H1 (cell line): ENCODE results near the gene MAN1C1. TPM values are rescaled to one million over a fixed set of nuclear protein-coding genes. Genes with fewer than 3 reads are reported as not detected.

Experiments used
- CTCF ChIA-PET: fragments of 300-600 bp; sonication (Branson Sonifier 250); formaldehyde crosslinking; loops from one replicate; lab custom pipeline; 2021; ENCODE audit not compliant: partially characterized antibody; lab: Charles Lee
- POLR2A ChIA-PET: fragments of 300-600 bp; sonication (Branson Sonifier 250); formaldehyde crosslinking; loops from one replicate; lab custom pipeline; 2021; ENCODE audit warnings: inconsistent platforms; ENCODE audit not compliant: partially characterized antibody; lab: Charles Lee
- DNase-seq, 2 experiments: peaks; one replicate each; pipeline versions ENCODE4 v3.0.0 to v3.0.0-alpha.2; 2010 to 2022; ENCODE audit warnings: low spot score in 2 of 2, low read depth in 1 of 2, mixed read lengths in 1 of 2
- FAIRE-seq: peaks from 2 replicates; lab custom pipeline; 2011; peaks lifted over from hg19 to GRCh38; lab: Jason Lieb, UNC
- H2AFZ ChIP-seq: 2 replicates; pipeline ENCODE4 v1.8.1; 2012; ENCODE audit warnings: low read length, inconsistent platforms
- H2AK5ac ChIP-seq: 2 replicates; pipeline ENCODE4 v1.6.1; 2013; ENCODE audit warnings: low read depth, low read length
- H2BK120ac ChIP-seq: replicated peaks from 2 replicates; pipeline ENCODE3; 2013; ENCODE audit warnings: low read depth, low read length, inconsistent platforms
- H2BK12ac ChIP-seq: 2 replicates; pipeline ENCODE4 v1.6.1; 2013; ENCODE audit warnings: low read depth, low read length
- H2BK15ac ChIP-seq: 2 replicates; pipeline ENCODE4 v1.6.1; 2013; ENCODE audit warnings: low read length
- H2BK20ac ChIP-seq: 2 replicates; pipeline ENCODE4 v1.6.1; 2013; ENCODE audit warnings: low read length
- H2BK5ac ChIP-seq: 2 replicates; pipeline ENCODE4 v1.6.1; 2013; ENCODE audit warnings: low read depth, low read length
- H3K14ac ChIP-seq: 2 replicates; pipeline ENCODE4 v1.6.1; 2013; ENCODE audit warnings: inconsistent platforms; ENCODE audit not compliant: insufficient read length
- H3K18ac ChIP-seq: 2 replicates; pipeline ENCODE4 v1.6.1; 2013; ENCODE audit warnings: low read length; ENCODE audit errors: extremely low read depth
- H3K23ac ChIP-seq: 2 replicates; pipeline ENCODE4 v1.6.1; 2013; ENCODE audit warnings: inconsistent platforms; ENCODE audit not compliant: insufficient read length
- H3K23me2 ChIP-seq: 2 replicates; pipeline ENCODE4 v1.6.1; 2013; ENCODE audit warnings: low read depth, low read length
- H3K27ac ChIP-seq: 2 replicates; pipeline ENCODE4 v1.6.1; 2011; ENCODE audit warnings: low read depth, low read length, inconsistent platforms
- H3K27me3 ChIP-seq, 4 experiments: replicated peaks in 1 of 4; 1 replicate in 1 of 4; 2 replicates in 3 of 4; pipeline versions ENCODE4 v1.6.1 to v1.8.1; 2011 to 2013; ENCODE audit warnings: low read length in 3 of 4, mild to moderate bottlenecking in 3 of 4, inconsistent platforms in 2 of 4, mixed read lengths in 2 of 4, moderate library complexity in 1 of 4; ENCODE audit not compliant: control insufficient read depth in 3 of 4, insufficient read depth in 3 of 4; ENCODE audit errors: extremely low read depth in 1 of 4
- H3K36me3 ChIP-seq, 4 experiments: 2 replicates each; pipeline versions ENCODE4 v1.6.1 to v1.8.1; 2011 to 2013; ENCODE audit warnings: mild to moderate bottlenecking in 4 of 4, low read length in 3 of 4, moderate library complexity in 2 of 4, control low read depth in 1 of 4, inconsistent platforms in 1 of 4; ENCODE audit not compliant: insufficient read depth in 4 of 4, control insufficient read depth in 2 of 4
- H3K4ac ChIP-seq: replicated peaks from 2 replicates; pipeline ENCODE3; 2013; ENCODE audit warnings: low read length, low read depth, mixed read lengths, inconsistent platforms; ENCODE audit not compliant: insufficient read length
- H3K4me1 ChIP-seq, 4 experiments: replicated peaks in 1 of 4; 1 replicate in 1 of 4; 2 replicates in 3 of 4; pipeline versions ENCODE4 v1.6.1 to v1.8.1; 2011 to 2013; ENCODE audit warnings: low read length in 3 of 4, inconsistent platforms in 2 of 4, mixed read lengths in 1 of 4; ENCODE audit not compliant: insufficient read depth in 4 of 4, control insufficient read depth in 3 of 4
- H3K4me2 ChIP-seq, 2 experiments: 2 replicates each; pipeline versions ENCODE4 v1.6.1 to v1.8.1; 2011 to 2013; ENCODE audit warnings: low read depth in 2 of 2, low read length in 2 of 2, control low read depth in 1 of 2, inconsistent platforms in 1 of 2, mild to moderate bottlenecking in 1 of 2; ENCODE audit not compliant: insufficient read depth in 1 of 2
- H3K4me3 ChIP-seq, 4 experiments: fragments of 200-600, 300-600 bp in 1 of 4; sonication (generic), shearing (Covaris generic), sonication (Bioruptor Twin) in 1 of 4; 2 replicates each; pipeline versions ENCODE4 v1.5.1 to v1.8.1; 2011 to 2016; ENCODE audit warnings: low read length in 4 of 4, low read depth in 3 of 4, control low read depth in 2 of 4, inconsistent platforms in 2 of 4, mild to moderate bottlenecking in 2 of 4, mixed read lengths in 1 of 4, moderate library complexity in 1 of 4; ENCODE audit not compliant: insufficient read depth in 2 of 4; ENCODE audit errors: extremely low read depth in 1 of 4
- H3K56ac ChIP-seq: replicated peaks from 2 replicates; pipeline ENCODE3; 2013; ENCODE audit warnings: low read depth, mild to moderate bottlenecking, mixed read lengths, low read length, inconsistent platforms; ENCODE audit not compliant: insufficient read length
- H3K79me1 ChIP-seq: 2 replicates; pipeline ENCODE4 v1.6.1; 2013; ENCODE audit warnings: low read depth, low read length, control low read depth
- H3K79me2 ChIP-seq, 2 experiments: 2 replicates each; pipeline versions ENCODE4 v1.6.1 to v1.8.1; 2012 to 2013; ENCODE audit warnings: low read length in 2 of 2, mild to moderate bottlenecking in 2 of 2, inconsistent platforms in 1 of 2; ENCODE audit not compliant: insufficient read depth in 2 of 2, control insufficient read depth in 1 of 2
- H3K9ac ChIP-seq, 4 experiments: replicated peaks in 1 of 4; 1 replicate in 1 of 4; 2 replicates in 3 of 4; pipeline versions ENCODE4 v1.6.1 to v1.8.1; 2011 to 2013; ENCODE audit warnings: low read depth in 3 of 4, low read length in 3 of 4, control low read depth in 2 of 4, mild to moderate bottlenecking in 2 of 4, moderate library complexity in 2 of 4, inconsistent platforms in 1 of 4; ENCODE audit errors: extremely low read depth in 1 of 4
- H3K9me3 ChIP-seq, 2 experiments: 2 replicates each; pipeline versions ENCODE4 v1.6.1 to v1.8.1; 2012 to 2013; ENCODE audit warnings: mild to moderate bottlenecking in 2 of 2, moderate library complexity in 2 of 2, control low read depth in 1 of 2, inconsistent platforms in 1 of 2, low read depth in 1 of 2, low read length in 1 of 2, mixed read lengths in 1 of 2; ENCODE audit not compliant: insufficient read depth in 2 of 2
- H4K20me1 ChIP-seq, 2 experiments: replicated peaks in 1 of 2; 2 replicates each; pipeline versions ENCODE3 to v1.8.1; 2011 to 2013; ENCODE audit warnings: inconsistent platforms in 2 of 2, low read length in 2 of 2, mild to moderate bottlenecking in 1 of 2; ENCODE audit not compliant: insufficient read depth in 2 of 2, control insufficient read depth in 1 of 2
- H4K5ac ChIP-seq: 2 replicates; pipeline ENCODE4 v1.6.1; 2013; ENCODE audit warnings: low read length, low read depth, mixed read lengths, inconsistent platforms; ENCODE audit not compliant: insufficient read length
- H4K8ac ChIP-seq: 2 replicates; pipeline ENCODE4 v1.8.0; 2013; ENCODE audit warnings: mild to moderate bottlenecking, moderate library complexity, low read length, inconsistent platforms; ENCODE audit not compliant: insufficient read depth; ENCODE audit errors: extremely low read depth
- H4K91ac ChIP-seq: replicated peaks from 2 replicates; pipeline ENCODE3; 2013; ENCODE audit warnings: low read length, mixed read lengths, inconsistent platforms; ENCODE audit not compliant: insufficient read length
- CREB1 ChIP-seq: IDR thresholded peaks from 2 replicates; pipeline ENCODE4 v1.6.1; 2012; ENCODE audit warnings: inconsistent platforms
- CTBP2 ChIP-seq: IDR thresholded peaks from 2 replicates; pipeline ENCODE4 v1.7.0; 2011; ENCODE audit warnings: borderline replicate concordance, mild to moderate bottlenecking, moderate library complexity, mixed read lengths, low read length; ENCODE audit not compliant: insufficient read depth, insufficient read length
- EZH2 ChIP-seq: fragments of 200-600 bp; sonication (generic); IDR thresholded peaks from 2 replicates; pipeline ENCODE4 v1.7.1; 2012; ENCODE audit warnings: low read depth, mild to moderate bottlenecking, moderate library complexity, low read length, inconsistent platforms; ENCODE audit not compliant: severe bottlenecking
- HDAC6 ChIP-seq: IDR thresholded peaks from one replicate; pipeline ENCODE4 v1.7.1; 2012; ENCODE audit warnings: low read depth, mild to moderate bottlenecking, inconsistent platforms, low read length, moderate library complexity
- NRF1 ChIP-seq: IDR thresholded peaks from 2 replicates; pipeline ENCODE4 v1.6.1; 2011; ENCODE audit warnings: mild to moderate bottlenecking, low read depth, low read length, improper control_type of control experiment
- PHF8 ChIP-seq: fragments of 200-600 bp; sonication (generic); conservative IDR thresholded peaks from 2 replicates; pipeline ENCODE4 v1.7.1; 2012; ENCODE audit warnings: low read depth, mild to moderate bottlenecking, inconsistent platforms, low read length, moderate library complexity
- POLR2AphosphoS5 ChIP-seq: IDR thresholded peaks from 2 replicates; pipeline ENCODE4 v1.6.1; 2011; ENCODE audit warnings: low read depth, low read length
- RXRA ChIP-seq: IDR thresholded peaks from 2 replicates; pipeline ENCODE4 v1.6.1; 2011; ENCODE audit warnings: low read depth, mild to moderate bottlenecking, low read length, moderate library complexity; ENCODE audit not compliant: insufficient read depth
- TAF1 ChIP-seq: IDR thresholded peaks from 2 replicates; pipeline ENCODE4 v1.6.1; 2011; ENCODE audit warnings: mild to moderate bottlenecking, low read depth, low read length
- WGBS, 2 experiments: shearing (Covaris generic) in 1 of 2; methylation state at CpG; one replicate each; pipeline versions ENCODE4 v1.1.6 to v1.1.7; 2013 to 2015; ENCODE audit warnings: low lambda C conversion rate in 2 of 2, mixed read lengths in 2 of 2, inconsistent platforms in 1 of 2, low coverage in 1 of 2, missing lambda C conversion rate in 1 of 2; ENCODE audit not compliant: insufficient replicate concordance in 2 of 2, insufficient coverage in 1 of 2, insufficient read length in 1 of 2; ENCODE audit errors: extremely low coverage in 1 of 2, missing lambda C conversion rate in 1 of 2; 5-methylcytosine and 5-hydroxymethylcytosine counted together
- polyA plus RNA-seq, 7 experiments: library from polyadenylated mRNA; depleted of rRNA in 3 of 7; stranded (reverse) in 5 of 7; unstranded in 2 of 7; fragments of >200 nt in 5 of 7; fragments of 200-250 nt in 2 of 7; gene quantifications; 1 replicate in 5 of 7; 2 replicates in 1 of 7; 4 replicates in 1 of 7; pipeline versions ENCODE4 v1.2.1 to v1.2.3, GENCODE V29; 2011 to 2013; ENCODE audit warnings: missing spikeins in 2 of 7, mixed read lengths in 2 of 7
- total RNA-seq: library from RNA; stranded (reverse); fragmentation: NEBNext Ultra II Directional; extraction: Animal tissue kit (Norgen Biotek cat#: 25700); gene quantifications from 2 replicates; pipeline ENCODE4 v1.2.1, GENCODE V29; 2021
- TF ChIP-seq, protein P1 (sequence below): IDR thresholded peaks from 2 replicates; pipeline ENCODE4 v1.6.1; 2012; ENCODE audit warnings: inconsistent platforms

MAN1C1 gene
- total and polyA plus RNA-seq, 2 of the 8 experiments (the other 6 are each of a cell fraction or from before 2014, with no cell fraction given): 7.8 to 15.2 TPM

- no peak overlapping the region for H3K4me2 ChIP-seq
- no peak overlapping the region for H3K4me3 ChIP-seq
- H3K27me3 ChIP-seq: no peaks in the 10 kb centered on the region
- H3K18ac ChIP-seq: no peak overlapping the region
- H2BK120ac ChIP-seq: no peak overlapping the region
- H3K4me1 ChIP-seq: peaks cover 0 to 4% (median under 1%) of the 10 kb centered on the region in 4 experiments; a peak in 2 of 7 replicates
- CTCF ChIA-PET: interaction anchor here (0.6 to 1.8 kb wide), 10 partner anchors 9 to 499 kb away, joined by 3 to 7 read pairs (median 4); no protein-coding TSS in a partner anchor
- H3K79me2 ChIP-seq: no peaks in the 10 kb centered on the region
- DNase-seq: peak in 1 of 2 experiments; percentile 34
- H4K5ac ChIP-seq: no peak overlapping the region
- no peak overlapping the region for H2BK20ac ChIP-seq
- no peak overlapping the region for H3K23ac ChIP-seq
- FAIRE-seq: no peak
- POLR2A ChIA-PET: interaction anchor here (0.9 to 1.0 kb wide), 2 partner anchors 14 to 20 kb away, joined by 3 read pairs; no protein-coding TSS in a partner anchor
- no peak overlapping the region; the same call in 1 of the 2 replicates for H2BK12ac ChIP-seq
- no peak overlapping the region for H4K91ac ChIP-seq
- H3K14ac ChIP-seq: no peak overlapping the region
- TF ChIP-seq CREB1: no peak
- TF ChIP-seq, protein P1, sequence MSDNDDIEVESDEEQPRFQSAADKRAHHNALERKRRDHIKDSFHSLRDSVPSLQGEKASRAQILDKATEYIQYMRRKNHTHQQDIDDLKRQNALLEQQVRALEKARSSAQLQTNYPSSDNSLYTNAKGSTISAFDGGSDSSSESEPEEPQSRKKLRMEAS: no peak
- no peak for TF ChIP-seq POLR2AphosphoS5
- TF ChIP-seq PHF8: no peak
- no peak for TF ChIP-seq EZH2
- no peak for TF ChIP-seq NRF1
- TF ChIP-seq RXRA: no peak
- TF ChIP-seq TAF1: no peak
- TF ChIP-seq HDAC6: no peak
- no peak for TF ChIP-seq CTBP2
- TF ChIP-seq, all 59 proteins: peak for 0
- Histone ChIP-seq H3K4ac (no peak overlapping the region), H3K23me2 (no peaks in the 10 kb centered on the region), H2AK5ac (no peak overlapping the region), H3K56ac (no peak overlapping the region), H3K79me1 (0 out of 2 replicates have a peak, but pooled peaks cover 4% of the 10 kb centered on the region), H4K8ac (no peak overlapping the region), H3K36me3 (no peaks in the 10 kb centered on the region), H2BK15ac (no peak overlapping the region), H3K27ac (no peak overlapping the region), H3K9me3 (no peaks in the 10 kb centered on the region), H2AFZ (no peak overlapping the region), H3K9ac (no peak overlapping the region), H2BK5ac (no peak overlapping the region; the same call in 1 of the 2 replicates), H4K20me1 (peaks cover 0 to 2% of the 10 kb centered on the region in 2 experiments)
- 96% methylated on average over 23 of the region's 23 CpGs; no CpG with 5 or more reads in 1 of the 2 experiments for WGBS, 2 experiments
Measured at GRCh38 chr1:25645637-25646400, 29.2 kb downstream of the MAN1C1 start.
